NCI-H1930 (cell line): Measurements from ENCODE around the gene DNAH6.
"Not testable (repeated sequence)": the region's sequence is repeated elsewhere in the genome, so short reads cannot be mapped to it uniquely, and the experiment has no call there.

Source experiments
- DNase-seq, 2 experiments: peaks; one replicate each; lab custom pipeline; 2025; lab: John Stamatoyannopoulos, UW

The DNAH6 gene

DNA sequence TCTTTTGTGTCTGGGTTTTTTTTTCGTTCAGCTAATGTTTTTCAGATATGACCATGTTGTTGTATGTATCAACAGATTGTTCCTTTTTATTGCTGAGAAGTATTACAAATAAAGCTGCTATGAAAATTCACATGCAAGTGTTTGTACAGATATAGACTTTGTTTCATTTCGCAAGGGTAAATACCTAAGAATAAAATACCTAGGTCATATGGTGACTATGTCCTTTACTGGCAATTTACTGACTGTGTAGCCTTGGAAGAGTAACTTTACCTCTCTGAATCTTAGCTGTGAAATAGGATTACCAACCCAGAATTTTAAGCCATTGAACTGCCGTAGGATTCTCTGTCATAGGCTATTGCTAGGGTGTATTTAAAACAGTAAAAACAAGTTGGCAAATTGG lies 19.0 kb upstream of the DNAH6 start:
- DNase-seq, result no peak

DNA sequence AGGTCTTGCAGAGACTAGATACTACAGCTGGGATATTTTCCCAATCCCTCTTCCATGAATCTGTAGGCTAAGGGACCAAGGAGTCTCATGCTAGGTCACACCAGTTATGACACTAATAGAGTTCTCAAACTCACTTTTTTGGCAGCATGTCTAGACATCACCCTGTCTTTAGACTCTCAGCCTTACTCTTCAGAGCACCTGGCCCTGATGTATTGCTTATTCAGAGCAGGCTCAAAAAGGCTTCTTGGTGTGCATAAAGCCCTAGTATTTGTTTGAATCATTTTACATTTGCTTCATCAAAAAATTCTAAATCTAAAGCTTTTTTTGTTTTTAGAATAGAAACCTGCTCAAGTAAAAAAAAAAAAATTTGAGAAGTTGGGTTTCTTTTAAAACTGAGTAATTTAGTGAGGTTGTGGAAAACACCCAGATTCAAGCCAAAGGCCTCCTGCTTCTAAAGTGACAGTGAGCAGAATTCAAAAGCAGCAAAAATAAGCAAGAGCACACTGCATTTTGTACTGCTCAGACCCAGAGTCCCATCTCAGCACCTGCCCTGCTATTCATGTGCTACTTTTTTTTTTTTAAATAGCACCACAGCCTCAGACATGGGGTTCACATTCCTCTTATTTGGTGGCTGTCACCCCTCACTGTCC lies 18.0 kb upstream of the DNAH6 start:
- no peak for DNase-seq

DNA sequence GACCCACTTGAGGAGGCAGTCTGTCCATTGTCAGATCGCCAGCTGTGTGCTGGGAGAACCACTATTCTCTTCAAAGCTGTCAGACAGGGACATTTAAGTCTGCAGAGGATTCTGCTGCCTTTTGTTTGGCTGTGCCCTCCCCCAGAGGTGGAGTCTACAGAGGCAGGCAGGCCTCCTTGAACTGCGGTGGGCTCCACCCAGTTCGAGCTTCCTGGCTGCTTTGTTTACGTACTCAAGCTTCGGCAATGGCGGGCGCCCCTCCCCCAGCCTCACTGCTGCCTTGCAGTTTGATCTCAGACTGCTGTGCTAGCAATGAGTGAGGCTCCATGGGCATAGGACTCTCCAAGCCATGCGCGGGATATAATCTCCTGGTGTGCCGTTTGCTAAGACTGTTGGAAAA lies 5.3 kb upstream of the DNAH6 start:
- not testable (repeated sequence) for DNase-seq

DNA sequence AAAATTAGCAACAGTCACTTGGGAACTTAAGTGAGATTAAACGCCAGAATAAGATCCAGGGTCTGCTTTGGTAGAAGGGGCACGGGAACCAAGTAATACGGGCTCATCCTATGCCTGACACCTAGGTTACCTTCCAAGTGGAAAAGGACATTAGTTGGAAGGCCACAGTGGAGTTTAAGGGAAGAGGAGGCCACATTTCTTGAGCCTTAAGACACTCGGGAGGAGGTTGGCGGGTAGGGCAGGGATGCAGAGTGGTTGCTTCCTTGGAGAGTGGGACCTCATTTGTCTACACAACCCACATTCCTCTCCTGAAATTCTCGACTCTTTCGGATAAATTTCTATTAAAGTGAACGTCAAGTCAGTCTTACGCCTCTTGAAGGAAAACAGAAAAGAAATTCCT lies 510 bp upstream of the DNAH6 start:
- no peak for DNase-seq

DNA sequence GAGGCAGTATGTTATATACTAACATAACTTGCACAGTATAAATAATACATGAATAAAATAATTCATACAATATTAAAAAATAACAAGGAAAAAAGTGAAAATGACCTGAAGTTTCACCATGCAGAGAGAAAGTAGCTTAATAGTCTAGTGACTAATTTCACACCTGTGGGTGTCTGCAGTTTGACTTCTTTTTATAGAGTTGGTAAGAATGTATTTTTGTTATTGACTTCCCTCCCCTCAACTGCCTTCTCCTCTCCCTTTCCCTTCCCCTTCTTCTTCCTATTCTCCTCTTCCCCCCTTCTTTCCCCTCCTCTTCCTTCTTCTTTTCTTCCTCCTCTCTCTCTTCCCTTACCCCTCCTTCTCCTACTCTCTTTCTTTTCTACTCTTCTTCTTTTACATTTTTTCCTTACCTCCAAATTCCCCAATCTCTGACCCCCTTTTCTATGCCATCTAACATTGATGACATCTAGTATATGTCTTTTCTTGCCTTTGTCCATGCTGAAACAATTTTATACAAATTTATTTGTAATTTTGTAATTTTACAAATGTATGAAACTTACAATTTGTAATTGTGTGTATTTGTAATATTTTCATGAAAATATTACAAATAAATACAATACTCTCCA lies 3.1 kb downstream of the DNAH6 start:
- DNase-seq, result no peak

DNA sequence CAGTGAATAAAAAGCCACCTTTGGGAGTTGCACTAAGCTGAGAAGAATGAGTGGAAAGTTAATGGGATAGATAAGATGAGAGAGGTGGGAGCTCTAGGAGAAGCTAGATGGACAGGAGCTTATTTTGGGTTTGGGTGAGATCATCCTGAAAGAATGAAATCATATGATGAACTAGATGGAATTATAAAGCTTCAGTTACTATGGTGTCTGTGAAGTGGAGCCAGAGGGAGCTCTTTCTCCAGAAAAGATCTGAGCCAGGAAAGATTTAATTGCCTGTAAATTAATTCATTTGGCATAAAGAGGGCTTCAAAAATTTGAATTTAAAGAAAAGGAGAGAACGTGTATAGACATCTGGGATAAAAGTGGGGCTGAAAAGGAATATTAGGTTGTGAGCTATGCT lies 10.3 kb downstream of the DNAH6 start:
- no peak for DNase-seq

DNA sequence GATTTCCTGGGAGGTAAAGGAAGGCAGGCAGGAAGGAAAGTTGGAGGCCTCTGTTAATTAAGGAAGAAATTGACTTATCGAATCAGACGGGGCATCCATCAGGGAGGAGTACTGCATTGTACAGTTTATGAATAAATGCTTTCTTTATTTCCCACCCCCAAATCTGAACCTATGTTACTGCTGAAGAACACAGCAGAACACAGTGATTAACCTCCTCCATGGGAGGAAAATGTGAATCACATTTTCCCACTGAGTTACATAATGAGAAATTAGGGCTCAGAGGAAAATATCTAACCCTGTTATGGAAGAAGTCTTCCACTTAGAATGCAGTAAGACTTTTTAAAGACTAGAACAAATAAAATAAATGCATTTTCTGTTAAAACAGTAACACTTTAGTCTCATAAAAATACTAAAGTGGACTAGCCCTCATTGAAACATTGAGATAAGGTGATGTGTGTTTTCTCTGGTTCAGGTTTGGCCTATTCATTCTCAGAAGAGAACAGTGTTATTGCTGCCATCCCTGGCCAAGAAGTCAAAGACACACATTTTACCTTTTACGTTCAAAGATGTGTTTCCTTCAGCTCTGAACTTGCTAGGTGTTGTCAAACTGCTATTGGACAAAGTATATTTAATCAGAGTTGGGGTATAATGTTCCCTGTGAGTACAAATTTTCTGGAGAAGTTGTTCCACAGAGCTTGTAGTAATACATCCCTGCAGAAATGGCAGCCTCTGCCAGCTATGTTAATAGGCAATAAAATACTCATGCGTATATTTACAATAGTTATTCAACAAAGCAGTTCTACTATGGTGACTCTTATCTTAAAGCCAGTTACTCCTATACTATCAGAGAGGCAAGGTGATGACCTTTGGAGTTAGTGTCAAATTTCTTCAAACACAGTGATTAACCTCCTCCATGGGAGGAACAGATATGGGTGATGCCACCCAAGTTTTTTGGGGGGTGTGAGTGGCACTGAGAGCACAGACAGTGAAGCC lies 11.1 kb downstream of the DNAH6 start:
- DNase-seq, result no peak

DNA sequence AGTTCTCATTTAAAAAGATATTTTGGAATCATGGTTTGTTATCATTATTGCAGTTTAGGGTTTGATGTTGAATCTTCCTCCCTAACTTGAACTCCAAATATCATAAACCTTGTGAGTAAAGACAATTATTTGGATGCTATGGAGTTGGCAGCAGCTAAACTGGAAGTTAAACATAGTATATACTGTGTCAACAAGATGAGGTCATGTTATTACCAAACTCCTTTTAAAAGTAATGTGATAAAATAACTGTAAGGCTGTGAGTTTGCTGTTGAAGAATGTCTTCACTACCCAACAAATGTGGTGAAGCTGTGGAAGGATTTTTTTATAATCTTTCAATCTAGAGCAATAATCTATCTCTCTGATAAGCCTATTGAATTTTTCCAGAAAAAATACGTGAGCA lies 16.0 kb downstream of the DNAH6 start:
- DNase-seq, result no peak

DNA sequence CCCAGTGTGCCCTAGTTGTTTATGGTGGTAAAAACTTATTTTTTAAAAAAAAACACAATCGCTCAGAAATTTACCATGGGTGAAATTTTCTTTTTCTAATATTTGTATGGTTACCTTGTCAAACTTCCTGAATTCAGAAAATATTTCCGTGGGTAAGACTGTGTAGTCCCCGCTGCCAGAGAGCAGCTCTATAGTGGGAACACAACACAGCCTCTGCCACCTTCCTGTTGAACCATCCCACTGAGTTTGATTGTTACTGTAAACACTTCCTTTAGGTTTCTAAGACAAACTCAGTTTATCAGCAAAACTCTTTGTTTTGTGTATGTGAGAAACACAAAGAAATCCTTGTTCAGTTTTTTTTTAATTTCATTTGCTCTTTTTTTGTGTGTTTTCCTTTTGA lies 17.9 kb downstream of the DNAH6 start:
- no peak for DNase-seq

DNA sequence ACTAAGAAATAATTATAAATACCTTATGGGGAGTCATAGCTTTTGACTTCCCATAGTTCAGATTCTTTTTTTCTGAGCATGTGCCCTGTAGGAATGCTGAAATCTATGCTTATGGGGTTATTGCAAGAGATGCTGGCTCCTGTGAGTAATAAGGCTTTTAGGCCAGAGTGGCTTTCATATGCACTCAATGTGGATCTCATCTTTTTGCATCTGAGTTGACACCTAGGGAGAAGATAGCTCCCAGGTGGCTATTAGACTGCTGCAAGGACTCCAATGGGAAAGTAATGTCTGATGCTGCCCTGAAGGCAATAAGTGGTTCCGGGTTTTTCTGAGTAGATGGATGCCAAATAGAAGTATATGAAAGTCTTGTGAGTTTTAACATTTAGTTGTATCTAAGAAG lies 21.0 kb downstream of the DNAH6 start:
- no peak for DNase-seq

DNA sequence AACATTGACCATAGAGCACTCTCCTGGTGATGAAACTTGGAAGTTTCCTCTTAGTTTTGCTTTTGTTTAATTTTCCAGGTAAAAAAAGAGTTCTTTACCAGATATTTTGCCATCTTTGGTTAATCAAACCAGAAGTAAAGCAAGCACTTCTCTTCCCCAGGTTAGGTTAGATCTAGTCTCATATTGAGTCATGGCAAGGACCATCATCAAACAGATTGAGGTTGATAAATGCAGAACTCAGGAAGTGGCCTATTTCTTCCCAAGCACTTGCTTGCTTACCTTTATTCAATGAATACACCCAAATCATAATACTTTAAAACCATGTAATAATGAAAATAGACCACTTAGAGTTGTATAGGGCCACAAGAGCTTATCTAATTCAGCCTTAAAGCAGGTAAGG lies 23.4 kb downstream of the DNAH6 start:
- no peak for DNase-seq

DNA sequence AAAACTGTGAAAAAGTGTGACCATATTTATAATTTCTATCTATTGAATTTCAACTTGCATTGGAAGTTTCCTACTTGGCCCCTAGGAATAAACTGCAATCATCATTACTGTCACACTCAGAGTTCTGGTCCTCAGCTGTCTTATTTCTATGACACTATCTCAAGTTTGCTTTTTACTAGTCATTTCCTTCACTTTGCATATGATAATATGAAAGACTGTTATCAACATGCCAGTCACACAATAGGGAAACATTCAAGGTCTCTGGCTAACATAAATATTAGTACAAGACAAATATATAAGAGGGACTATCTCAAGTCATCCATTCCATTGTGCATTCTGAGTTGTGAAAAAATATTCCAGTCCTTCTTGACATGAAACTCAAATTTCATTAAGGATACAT lies 28.7 kb downstream of the DNAH6 start:
- no peak for DNase-seq

DNA sequence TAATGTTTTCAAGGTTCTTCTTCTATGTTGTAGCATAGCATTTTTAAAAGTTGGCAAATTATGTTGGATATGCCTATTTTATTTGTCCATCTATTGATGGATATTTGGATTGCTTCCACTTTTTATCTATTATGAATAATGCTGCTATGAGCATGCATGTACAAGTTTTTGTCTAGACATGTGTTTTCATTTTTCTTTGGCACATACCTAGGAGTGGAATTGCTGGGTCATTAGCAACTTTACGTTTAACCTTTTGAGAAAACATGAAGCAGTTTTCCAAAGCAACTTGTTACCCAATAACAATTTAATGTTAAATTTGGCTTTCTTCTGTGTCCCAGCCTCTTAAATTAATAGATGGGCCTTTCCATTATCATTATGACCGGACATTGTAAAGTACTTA lies 30.3 kb downstream of the DNAH6 start:
- no peak for DNase-seq

DNA sequence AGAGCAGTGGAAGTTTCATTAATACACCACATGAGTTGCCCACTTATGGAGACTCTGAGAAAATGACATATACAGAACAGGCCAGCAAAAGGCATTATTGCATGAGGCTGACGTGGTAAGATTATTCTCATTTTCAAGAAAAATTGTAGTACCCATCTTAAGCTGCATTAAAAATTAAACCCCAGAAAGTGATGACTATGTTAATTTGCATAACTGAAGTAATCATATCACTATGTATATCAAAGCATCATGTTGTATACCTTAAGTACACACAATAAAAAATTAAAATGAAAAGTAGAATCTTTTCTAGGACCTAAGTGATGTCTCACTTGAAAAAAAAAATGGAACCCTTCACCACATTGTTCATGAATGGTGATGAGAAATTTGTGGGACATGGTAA lies 32.0 kb downstream of the DNAH6 start:
- DNase-seq, result no peak

DNA sequence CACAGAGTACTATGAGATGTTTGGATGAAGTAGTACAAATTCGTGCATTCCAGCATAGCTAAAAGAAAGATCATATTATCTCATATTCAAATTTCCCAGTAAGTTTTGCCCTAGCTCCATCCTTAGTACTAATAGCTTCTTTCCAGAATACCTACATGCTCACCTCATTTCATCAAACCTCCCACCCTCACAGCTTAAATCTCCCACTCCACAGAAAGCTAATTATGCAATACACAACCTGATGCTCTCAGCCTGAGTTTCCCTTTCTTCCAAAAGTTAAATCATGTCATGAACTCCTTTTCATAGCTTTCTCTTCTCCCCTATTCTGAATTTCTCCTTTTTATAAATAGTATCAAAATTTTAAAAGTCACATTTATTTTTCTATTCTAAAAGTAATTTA lies 34.6 kb downstream of the DNAH6 start:
- DNase-seq, result no peak

DNA sequence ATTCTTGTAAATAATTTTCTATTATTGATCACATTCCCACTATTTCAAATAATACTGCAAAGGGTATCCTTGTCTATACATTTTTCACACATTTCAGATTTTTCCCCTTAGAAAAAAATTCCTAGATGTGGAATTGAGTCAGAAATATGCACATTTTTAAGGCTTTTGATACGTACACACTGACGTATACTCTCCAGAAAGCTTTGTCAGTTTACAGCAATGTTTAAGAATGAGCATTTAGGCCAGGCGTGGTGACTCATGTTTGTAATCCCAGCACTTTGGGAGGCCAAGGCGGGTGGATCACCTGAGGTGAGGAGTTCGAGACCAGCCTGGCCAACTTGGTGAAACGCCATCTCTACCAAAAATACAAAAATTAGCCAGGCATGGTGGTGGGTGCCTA lies 35.2 kb downstream of the DNAH6 start:
- not testable (repeated sequence) for DNase-seq

DNA sequence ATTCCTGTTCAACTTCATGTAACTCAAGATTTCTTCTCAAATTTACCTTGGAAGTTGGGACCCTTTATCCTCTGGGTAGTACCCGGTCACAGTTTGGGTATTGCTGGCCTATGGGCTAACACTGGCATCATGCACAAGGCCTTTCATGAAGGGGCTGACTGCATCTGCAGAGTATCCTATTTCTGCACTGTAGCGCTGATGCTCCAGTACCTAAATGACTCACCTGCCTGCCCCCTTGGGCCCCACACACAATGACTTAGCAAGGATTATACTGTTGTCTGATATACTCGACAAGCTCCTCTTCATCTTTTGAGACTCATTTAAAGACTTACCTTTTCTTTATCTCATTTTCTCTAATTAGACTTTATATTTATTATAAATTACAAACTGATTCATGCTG lies 39.9 kb downstream of the DNAH6 start:
- DNase-seq, result no peak

DNA sequence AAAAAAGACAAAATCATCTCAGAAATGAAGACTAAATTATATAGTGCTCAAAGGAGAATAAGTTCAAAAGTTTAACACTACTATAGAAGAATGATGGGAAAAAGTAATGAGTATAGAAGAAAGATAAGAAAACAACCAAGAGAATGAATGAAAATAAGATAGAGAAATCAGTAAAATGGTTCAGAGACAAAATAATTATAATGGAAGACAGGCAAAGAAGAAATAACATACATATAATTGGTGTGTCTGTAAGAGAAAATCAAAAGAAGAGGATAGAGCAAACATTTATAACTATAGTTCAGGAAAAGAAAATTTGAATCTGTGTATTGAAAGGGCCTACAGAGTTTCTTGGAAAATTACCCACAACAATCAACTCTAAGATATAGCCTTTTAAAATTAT lies 43.5 kb downstream of the DNAH6 start:
- DNase-seq, result no peak

DNA sequence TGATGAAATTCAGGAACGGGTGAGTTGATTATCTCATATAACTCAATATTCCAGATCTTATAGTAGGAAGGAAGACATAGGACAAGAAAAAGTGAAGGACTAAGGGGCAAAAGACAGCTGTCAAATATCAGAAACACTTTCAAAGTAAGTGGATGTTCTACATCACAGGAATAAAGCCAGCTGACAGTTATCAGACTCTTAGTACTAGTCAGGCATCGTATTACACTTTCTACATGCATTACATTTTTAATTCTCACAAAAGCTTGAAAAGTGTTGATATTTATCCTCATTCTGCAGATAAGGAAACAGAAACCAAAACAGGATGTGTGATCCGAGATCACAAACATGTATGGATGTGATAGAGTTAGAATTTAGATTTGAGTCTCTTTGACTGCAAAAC lies 63.4 kb downstream of the DNAH6 start:
- DNase-seq, result no peak

DNA sequence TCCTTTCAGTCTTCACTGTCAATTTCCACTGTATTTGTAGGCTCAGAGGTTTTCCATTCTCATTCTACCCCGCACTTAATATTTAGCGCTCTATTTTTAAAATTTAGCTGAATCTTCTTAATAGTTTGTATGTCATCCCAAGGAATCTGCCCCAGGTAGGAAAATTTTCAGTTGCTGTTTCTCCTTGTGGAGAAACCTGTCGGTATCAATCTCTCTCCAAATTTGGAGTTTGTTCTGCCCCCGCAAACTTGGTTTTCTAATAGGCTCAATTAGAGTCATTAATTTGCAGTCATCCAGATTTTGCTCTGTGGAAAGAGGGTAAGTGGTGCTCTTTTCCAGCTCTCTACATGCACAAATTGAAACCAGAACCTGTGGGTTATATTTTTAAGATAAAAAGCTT lies 87.6 kb downstream of the DNAH6 start:
- no peak for DNase-seq

DNA sequence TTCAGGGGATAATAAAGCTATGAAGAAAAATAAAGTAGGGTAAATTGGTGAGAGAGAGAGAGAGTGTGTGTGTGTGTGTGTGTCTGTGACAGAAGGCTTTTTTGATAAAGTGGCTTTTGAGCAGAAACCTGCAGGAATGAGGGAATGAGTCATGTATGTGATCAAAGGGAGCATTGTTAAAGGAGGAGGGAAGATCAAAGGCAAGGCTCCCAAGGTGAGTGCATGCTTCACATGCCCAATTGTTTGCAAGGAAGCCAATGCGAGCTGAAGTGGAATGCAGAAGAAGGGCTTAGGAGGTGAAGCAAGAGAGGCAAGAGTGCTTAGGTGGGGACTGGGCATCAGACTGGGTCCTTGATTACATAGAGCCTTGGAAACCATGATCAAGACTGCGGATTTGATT lies 96.8 kb downstream of the DNAH6 start:
- no peak for DNase-seq

DNA sequence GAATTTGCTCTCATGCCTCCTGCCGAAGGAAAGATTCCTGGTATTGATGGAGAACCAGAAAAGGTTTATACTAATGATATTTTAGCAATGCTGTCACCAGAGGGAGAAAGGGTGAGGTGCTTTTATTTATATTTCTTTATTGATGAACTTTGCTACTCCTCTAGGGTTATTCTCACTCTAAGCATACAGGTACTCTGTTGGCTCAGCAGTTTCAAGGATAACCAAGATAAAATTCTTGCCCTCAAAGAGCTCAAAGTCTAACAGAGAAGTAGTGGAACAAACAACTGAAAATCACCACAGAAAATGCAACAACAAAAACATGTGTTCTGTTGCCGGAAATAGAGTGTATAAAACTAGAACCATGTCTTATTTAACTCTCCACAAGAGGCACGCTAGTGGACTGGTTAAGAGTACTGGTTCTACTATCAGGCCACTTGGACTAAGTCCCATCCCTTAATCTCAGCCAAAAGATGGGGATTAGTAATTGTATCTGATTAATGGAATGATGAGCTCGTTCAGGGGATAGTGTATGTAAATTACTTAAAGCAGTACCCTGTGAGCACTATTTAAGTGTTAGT lies 103.6 kb downstream of the DNAH6 start:
- DNase-seq, result no peak

DNA sequence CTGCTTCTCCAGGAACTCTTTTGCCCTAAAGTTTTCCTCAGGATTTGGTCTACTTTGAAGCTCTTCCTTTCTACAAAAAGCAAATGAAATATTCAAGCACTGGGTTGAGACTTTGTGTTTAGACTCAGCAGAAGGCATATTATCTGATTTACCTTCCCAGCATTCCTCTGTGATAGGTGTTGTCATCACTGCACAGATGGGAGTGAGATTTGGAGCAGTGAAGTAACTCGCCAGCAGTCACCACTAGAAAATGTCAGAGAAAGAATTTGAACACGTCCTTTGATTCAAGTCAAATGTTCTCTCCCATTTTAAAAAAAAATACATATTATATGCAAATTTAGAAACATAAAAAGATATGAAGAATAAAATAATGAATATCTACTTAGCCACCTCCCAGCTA lies 112.2 kb downstream of the DNAH6 start:
- DNase-seq, result no peak
